Cerebellar nuclear complex (tissue), 1 donor: Measurements from ENCODE around the gene PRKAR2A.
"Not testable (repeated sequence)": the region's sequence is repeated elsewhere in the genome, so short reads cannot be mapped to it uniquely, and the experiment has no call there.

ENCODE experiments used
- DNase-seq, 2 experiments: peaks; one replicate each; lab custom pipeline; 2025; lab: John Stamatoyannopoulos, UW

PRKAR2A gene

DNA sequence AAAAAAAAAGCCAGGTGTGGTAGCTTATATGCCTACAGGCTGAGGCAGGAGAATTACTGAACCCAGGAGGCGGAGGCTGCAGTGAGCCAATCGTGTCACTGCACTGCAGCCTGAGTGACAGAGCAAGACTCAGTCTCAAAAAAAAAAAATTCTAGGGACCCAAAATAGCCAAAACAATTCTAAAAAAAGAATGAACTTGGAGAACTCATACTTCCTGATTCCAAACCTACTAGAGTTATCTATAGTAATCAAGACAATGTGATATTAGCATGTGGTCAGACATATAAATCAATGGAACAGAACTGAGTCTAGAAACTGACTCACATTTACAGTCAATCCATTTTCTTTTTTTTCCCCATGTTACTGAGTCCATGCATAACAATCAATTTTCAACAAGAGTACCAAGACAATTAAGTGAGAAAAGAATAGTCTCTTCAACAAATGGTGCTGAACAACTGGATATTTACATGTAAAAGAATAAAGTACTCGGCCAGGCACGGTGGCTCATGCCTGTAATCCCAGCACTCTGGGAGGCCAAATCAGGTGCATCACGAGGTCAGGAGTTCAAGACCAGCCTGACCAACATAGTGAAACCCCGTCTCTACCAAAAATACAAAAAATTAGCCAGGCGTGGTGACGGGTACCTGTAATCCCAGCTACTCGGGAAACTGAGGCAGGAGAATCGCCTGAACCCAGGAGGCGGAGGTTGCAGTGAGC is 11.9 kb downstream of the PRKAR2A start:
- no peak for DNase-seq

DNA sequence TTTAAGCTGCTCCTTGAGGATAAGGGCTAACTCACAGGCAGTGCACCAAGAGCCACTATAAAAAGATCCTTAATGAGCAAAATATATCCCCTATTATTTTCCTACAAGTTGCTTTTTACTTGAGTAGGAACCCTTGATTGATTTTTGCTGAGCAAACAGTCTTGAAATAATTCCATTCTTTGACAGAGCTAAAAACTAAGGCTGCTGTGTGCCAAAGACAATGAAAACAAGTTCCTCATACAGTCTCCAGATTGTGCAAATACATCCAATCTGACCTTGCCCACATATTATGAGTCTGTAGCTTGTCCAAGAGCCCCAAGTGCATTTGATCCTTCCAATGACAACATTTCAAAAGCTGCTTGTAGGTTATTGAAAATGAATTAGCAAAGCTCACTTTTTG is 15.0 kb downstream of the PRKAR2A start:
- no peak for DNase-seq

- DNase-seq: no peak
Measured at GRCh38 chr3:48830715-48831114, 17.0 kb downstream of the PRKAR2A start.

- DNase-seq: not testable (repeated sequence)
Measured at GRCh38 chr3:48829525-48829924, 18.1 kb downstream of the PRKAR2A start.

DNA sequence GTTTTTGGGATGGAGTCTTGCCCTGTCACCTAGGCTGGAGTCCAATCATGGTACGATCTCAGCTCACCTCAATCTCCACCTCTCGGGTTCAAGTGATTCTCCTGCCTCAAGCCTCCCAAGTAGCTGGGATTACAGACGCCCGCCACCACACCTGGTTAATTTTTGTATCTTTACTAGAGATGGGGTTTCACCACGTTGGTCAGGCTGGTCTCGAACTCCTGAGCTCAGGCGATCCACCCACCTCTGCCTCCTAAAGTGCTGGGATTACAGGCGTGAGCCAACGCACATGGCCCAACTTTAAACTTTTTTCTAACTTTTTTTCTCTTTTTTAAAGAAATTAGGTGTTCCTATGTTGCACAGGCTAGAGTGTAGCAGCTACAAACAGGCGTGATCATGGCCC is 19.8 kb downstream of the PRKAR2A start:
- DNase-seq: not testable (repeated sequence)

DNA sequence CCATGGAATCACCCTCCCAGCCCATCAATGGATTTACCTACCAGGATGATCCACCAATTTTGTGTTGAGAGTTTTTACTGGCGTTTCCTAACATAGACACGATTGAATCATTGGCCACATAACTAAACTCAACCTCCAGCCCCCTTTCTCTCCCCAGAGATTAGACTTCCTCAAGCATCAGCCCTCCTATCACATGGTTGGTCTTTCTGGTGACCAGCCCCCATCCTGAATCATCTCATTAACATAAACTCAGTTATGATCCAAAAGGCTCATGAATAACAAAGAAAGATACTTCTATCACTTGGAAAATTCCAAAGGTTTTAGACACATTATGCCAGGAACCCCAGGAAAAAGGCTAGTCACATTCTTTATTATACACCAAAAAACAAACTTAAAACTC is 21.2 kb downstream of the PRKAR2A start:
- no peak for DNase-seq

GRCh38 chr3:48820612-48821324 is 26.9 kb downstream of the PRKAR2A start:
- no peak for DNase-seq

GRCh38 chr3:48819234-48820221 is 28.1 kb downstream of the PRKAR2A start:
- no peak for DNase-seq

DNA sequence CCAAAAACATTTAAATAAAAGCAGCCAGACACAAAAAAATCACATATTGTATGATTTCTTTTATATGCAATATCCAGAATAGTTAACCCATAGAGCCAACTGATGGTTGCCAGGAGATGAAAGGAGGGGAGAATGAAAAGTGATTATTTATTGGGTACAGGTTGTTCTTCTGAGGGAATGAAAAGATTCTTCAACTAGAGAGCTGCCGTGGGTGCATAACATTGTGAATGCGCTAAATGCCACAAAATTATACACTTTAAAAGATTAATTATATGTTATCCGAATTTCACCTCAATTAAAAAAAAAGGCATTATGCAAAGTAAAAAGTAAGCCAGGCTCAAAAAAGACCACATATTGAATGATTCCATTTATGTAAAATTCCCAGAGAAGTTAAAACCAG is 36.1 kb downstream of the PRKAR2A start:
- DNase-seq: no peak

GRCh38 chr3:48804930-48805329 is 42.7 kb downstream of the PRKAR2A start:
- no peak for DNase-seq

- DNase-seq: not testable (repeated sequence)
Measured at GRCh38 chr3:48800831-48801230, 46.8 kb downstream of the PRKAR2A start.

DNA sequence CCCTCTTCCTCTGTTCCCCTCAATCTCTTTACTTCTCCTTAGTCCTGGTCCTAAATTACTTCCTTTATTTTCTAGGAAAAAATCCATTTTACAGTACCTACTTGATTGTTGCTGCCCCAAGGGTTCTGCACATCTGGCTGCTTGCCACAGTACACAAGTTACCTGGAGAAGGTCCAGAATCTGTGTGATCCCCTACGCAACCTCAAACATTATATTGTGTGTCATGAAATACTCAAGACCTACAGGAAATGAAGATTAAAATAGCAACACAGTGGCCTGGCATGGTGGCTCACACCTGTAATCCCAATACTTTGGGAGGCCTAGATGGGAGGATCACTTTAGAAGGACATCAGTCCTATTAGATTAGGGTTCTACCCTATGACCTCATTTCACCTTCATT is 48.7 kb downstream of the PRKAR2A start:
- no peak for DNase-seq

- no peak for DNase-seq
Measured at GRCh38 chr3:48797626-48798025, 50.0 kb downstream of the PRKAR2A start.

DNA sequence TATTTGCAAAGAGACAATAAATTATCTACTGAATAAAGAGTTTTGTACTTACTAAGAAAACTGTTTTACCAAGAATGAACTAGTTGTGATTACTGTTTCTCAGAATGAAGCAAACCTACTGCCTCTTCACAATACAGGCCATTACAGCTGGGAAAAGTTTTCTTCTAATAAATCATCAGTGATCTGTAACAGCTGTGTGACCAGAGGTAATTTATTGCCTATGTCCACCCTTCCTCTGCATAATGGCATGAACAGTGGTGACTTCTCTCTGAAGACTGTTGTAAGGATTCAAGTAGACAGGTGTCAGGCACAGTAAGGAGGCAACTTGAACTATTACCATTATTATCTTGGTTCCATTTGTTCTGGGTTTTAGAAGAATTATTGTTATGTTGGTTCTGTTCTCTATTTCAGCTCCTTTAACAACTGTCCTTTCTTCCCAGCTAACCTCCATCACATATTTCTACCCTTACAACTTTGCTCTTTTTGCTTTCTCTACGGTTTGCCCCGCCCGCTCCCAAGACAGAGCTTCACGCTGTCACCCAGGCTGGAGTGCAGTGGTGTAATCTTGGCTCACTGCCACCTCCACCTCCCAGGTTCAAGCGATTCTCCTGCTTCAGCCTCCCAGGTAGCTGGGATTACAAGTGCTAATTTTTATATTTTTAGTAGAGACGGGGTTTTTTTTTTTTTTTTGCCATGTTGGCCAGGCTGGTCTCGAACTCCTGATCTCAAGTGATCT is 51.5 kb downstream of the PRKAR2A start:
- no peak for DNase-seq

- DNase-seq: not testable (repeated sequence)
Measured at GRCh38 chr3:48793484-48793883, 54.2 kb downstream of the PRKAR2A start.

- DNase-seq: no peak
Measured at GRCh38 chr3:48789665-48790064, 58.0 kb downstream of the PRKAR2A start.

GRCh38 chr3:48788544-48789162 is 59.0 kb downstream of the PRKAR2A start:
- DNase-seq: no peak

DNA sequence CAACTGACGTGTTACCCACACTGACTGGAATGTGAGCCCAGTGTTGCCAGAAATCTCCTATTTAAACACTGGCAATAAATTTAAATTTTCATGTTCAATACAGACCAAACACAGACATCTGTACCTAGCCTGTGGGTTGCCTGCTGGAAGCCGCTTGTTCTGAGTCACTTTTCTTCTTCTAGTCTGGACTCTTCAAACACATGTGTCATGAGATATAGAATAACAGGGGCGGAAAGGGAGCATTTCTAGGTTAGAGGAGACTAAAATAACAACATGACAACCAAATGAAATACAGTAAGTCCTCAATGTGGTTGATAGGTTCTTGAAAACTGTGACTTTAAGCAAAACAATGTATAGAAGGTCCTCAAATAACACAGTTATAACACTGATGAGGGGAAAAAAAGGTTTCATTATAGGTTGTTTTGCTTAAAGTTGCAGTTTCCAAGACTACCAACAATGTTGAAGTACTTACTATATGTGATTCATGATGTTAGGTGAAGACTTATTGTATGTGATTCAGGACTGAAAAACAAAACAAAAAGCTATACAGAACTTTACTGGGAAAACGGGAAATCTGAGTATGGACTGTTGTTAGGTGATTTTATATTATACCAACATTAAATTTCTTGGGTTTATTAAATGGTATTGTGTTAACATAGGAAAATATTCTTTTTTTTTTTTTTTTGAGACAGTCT is 63.1 kb downstream of the PRKAR2A start:
- no peak for DNase-seq

- DNase-seq: no peak
Measured at GRCh38 chr3:48783304-48783703, 64.4 kb downstream of the PRKAR2A start.

DNA sequence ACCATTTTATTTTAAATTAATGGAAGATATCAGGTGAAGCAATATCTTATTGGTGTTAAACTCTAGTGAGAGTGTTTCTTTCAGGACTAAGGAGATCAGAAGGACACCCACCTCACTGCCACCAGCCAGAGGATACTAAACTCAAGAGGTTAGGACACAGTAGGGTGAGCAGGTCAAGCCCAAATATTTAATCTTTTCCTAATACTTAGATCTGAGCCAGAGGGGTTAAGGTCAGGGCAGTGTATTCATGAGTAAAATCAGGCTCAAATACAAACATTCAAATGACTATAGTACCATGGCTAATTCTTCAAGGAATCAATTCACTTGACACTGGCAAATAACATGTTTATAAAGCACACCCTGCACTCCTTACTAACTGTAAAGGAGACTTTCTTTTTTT is 65.6 kb downstream of the PRKAR2A start:
- DNase-seq: no peak

DNA sequence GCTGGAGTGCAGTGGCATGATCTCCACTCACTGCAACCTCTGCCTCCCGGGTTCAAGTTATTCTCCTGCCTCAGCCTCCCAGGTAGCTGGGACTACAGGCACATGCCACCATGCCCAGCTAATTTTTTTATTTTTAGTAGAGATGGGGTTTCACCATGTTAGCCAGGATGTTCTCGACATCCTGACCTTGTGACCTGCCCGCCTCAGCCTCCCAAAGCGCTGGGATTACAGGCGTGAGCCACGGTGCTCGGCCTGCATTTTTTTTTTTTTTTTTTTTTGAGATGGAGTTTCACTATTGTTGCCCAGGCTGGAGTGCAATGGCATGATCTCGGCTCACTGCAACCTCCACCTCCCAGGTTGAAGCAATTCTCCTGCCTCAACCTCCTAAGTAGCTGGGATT is 69.1 kb downstream of the PRKAR2A start:
- not testable (repeated sequence) for DNase-seq
